ENCODE data around the gene DCHS1.

The DCHS1 gene

DNA sequence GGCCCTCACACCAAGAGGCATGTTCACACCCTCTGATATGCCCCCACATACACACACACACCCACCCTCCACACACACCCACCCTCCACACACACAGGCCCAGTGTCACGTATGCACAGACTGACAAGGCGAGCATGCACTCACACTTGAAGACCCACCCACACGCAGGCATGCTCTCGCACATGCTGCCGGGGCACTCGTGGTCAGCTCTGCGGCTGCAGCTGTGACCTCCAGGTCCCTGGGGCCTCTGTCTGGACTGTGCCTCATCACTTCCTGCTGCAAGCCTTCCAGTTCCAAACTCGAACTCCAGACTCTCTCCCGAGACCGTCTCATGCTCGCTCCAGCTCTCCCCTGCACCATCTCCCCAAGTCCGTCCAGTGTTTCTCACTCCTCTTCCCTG, 9.5 kb downstream of the DCHS1 start:
- DNase-seq = peak; percentile 32

DNA sequence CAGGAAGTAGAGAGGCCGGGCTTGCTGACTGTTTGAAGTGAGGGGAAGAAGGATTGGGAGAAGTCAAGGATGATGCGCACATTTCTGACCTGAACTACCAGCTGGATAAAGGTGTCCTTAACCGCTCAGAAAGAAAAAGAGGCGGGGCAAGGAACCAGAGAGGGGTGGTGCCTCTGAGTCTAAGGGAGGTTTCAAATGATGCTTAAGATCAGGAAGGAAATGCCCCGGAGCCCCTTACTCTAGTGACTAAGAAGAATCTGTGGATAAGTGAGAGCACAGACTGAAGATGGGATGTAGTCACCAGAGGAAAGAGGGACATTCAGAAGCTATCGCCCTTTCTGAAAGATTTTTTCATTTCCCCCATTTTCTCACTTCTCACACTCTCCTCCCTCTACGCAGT, 12.7 kb downstream of the DCHS1 start:
- DNase-seq = no peak

DNA sequence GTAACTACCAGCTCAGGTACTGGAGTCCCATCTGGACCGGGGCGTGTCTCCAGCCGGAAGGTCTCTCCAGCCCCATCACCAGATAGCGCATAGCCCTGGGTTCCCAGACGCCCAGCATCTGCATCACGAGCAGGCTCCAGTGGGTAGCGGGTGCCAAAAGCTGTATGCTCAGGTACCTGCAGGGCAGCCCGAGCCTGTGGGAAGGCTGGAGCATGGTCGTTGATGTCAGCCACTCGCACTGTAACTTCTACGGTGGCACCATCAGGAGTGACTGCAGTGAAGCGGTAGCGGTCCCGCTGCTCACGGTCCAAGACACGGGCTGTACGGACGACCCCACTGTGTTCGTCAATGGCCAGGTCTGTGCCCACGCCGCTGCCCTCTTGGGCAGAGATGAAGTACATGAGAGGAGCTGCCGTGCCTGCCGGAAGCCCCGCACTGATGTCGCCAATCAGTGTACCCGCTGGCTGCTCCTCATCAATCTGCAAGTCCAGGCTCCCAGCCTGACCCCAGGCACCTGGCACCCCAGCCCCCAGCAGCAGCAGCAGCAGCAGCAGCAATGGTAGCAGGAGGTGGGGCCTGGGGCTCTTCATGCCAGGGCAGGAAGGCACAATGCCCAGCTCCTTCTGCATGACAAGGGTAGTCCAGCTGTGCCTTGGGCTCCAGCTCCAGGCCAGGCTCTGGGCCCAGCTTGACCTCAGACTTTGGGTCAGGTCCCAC, 14.5 kb downstream of the DCHS1 start:
- no peak for DNase-seq

DNA sequence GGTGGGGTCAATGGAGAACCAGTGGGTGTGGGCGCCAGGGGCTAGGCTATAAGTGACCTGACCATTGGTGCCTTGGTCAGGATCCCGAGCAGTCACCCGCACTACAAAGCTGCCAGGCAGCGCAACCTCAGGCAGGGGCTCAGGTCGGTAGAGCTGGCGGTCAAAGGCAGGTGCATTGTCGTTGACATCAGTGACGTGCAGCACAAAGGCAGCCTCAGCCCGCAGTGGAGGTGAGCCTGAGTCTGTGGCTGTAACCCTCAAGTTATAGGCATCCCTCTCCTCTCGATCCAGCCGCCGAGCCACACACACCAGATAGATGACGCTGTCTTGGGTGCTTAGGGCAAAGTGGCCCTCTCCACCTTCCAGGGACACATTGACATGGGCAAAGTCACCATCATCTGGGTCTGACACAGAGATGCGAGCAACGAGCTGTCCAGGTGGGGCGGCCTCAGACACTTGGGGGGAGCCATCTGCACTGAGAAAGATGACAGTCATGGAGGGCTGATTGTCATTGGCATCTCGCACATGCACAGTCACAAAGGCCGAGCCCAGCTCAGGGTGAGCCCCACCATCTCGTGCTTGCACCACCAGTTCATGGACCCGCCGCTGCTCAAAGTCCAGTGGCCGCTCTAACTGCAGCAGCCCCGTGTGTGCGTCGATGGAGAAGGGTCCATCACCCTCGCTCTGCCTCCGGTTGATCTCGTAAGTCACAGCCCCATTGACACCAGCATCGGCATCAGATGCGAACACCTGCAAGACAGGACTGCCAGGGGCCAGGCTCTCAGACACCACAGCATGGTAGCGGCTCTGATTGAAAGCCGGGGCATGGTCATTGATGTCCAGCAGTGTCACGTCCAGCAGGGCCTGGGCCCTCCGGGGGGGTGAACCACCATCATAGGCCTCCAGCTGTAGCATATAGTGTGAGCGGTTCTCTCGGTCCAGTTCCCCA, 15.3 kb downstream of the DCHS1 start:
- DNase-seq = no peak

DNA sequence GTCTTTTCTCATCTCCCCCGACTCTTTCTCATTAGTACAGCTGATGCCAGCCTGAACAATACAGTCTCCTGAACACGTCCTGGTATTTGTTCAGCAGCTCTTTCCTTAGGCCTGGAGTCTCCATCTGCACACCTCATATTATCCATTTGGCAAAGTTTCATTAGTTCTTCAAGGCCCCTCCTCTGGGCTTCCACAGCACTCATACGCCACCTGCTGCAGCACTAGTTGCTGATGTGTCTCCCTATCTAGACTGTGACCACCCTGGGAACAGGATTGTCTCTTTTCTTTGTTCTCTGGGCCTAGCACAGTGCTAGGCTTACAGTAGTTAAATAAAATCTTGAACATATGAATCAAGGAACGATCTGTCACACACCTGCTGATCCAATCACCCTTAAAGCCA, 17.2 kb downstream of the DCHS1 start:
- no peak for DNase-seq

DNA sequence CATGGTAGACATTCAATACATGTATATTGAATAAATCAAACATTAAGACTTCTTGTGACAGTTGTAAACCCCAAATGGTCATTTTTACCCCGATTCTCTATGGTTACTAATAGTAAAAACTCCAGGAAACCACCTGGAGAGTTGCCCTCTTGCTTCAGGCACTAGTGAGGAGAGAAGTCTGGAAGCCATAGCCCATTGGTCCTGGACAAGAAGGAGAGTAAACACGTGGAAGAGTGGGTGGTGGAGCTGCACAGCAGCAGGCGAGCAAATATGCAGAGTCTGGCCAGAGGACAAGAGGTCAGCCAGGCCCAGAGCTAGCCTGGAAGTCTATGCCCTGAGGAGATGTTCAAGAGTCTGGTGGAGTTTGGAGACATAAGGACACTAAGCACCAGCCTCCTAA, 17.7 kb downstream of the DCHS1 start:
- no peak for DNase-seq

DNA sequence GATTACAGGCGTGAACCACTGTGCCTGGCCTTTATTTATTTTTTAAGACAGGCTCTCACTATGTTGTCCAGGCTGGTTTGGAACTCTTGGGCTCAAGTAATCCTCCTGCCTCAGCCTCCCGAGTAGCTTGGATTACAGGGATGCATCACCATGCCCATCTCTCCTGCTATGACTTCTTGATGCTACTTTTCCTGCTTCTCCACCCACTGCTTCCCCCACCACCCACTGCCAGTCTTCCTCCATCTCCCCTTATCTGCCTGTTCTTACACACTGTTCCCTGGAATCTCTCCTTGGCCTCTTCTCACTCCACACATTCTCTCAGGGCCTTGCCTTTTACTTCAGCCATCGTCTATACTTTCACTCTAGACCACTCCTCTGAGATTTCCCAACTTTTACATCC, 19.1 kb downstream of the DCHS1 start:
- no peak for DNase-seq

DNA sequence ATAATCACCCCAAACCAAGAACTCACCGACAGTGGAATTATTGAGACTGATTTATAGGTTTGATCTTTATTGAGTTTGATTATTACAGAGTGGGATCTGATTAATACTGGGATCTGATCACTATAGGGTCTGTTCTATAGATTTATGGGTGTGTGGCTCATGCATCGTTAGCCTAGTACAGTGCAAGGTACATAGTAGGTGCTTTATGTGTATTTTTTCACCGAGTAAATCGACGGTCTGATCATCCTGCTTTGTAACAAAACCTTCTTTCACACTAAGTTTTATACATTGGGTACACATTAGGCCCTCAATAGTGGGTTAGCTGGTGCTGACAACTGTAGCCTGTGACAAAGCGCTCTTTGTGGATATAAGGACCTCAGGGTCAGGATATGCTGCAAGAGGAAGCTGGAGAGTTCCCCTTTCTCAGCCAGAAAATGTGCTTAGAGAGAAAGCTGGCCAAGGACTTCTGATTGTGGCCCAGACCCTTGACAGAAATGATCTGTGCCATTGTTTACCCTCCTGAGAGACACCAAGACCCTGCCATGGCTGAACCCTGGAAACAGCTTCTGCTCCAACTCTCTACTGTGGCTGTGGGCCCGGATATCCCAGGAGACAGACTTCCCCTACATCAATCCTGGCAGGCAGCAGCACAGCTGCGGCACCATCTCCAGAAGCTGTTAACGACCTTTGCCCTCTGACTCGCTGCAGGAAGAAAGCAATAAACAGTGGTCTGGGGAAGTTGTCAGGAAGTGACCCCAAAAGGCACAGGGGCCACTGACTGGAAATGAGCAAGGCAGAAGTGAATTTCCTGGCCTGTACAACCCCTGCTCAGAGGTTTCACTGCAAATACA, 20.3 kb downstream of the DCHS1 start:
- peak; percentile 78 for DNase-seq

DNA sequence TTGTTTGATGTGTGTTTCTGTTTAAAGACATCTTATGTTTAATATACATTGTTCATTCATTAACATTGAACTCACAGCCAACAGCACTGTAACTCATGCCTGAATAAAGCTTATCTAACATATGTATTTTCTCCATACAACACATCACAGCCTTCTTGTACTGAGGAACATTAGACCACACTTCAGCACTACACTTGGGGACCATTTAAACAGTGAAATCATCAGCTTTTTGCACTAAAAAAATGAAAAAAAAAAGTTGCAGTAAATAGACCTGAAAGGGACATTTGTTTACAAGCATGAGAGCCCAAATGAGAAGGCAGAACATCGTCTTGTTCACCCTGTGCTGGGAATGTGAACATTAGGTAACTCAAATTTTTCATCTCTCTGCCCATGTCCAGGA, 21.1 kb downstream of the DCHS1 start:
- DNase-seq = no peak

DNA sequence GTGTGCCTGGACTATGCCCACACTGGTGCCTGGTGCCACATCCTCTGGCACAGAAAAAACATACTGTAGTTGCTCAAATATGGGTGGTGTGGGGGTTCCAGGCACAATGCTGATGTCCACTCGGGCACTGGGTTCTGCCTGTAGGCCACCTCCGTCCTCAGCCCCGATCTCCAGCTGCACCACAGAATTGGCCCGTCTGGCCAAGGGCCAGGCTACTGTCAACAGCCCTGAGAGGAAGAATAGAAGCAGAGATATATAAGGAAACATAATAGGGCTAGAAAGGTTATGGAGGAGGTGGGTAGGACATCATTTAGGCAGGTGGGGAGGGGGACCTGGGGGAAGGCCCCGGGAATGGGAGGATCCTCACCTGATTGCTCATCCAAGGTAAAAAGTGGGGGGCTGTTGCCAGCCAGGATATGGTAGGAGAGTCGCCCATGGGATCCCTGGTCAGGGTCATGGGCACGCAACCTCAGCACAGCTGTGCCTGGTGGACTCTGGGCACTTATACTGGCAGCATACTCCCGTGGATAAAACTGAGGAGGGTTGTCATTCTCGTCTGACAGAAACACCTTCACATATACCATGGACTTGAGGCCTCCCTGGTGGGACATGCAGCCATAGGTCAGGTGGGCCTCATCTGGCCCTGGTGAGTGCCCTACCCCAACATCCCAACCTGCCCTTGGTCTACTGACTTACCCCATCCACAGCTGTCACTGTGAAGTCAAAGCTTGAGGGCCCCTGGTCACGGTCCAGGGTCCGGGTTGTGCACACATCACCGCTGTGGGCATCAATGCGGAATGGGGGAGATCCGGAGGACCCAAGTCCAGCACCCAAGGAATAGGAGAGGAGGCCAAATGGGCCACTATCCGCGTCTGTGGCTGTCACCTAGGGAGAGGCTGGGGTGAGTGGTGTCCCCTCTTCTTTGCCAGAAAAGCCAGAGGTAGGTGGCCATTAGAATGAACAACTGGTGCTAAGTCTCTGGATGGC, 21.9 kb downstream of the DCHS1 start:
- no peak for DNase-seq

DNA sequence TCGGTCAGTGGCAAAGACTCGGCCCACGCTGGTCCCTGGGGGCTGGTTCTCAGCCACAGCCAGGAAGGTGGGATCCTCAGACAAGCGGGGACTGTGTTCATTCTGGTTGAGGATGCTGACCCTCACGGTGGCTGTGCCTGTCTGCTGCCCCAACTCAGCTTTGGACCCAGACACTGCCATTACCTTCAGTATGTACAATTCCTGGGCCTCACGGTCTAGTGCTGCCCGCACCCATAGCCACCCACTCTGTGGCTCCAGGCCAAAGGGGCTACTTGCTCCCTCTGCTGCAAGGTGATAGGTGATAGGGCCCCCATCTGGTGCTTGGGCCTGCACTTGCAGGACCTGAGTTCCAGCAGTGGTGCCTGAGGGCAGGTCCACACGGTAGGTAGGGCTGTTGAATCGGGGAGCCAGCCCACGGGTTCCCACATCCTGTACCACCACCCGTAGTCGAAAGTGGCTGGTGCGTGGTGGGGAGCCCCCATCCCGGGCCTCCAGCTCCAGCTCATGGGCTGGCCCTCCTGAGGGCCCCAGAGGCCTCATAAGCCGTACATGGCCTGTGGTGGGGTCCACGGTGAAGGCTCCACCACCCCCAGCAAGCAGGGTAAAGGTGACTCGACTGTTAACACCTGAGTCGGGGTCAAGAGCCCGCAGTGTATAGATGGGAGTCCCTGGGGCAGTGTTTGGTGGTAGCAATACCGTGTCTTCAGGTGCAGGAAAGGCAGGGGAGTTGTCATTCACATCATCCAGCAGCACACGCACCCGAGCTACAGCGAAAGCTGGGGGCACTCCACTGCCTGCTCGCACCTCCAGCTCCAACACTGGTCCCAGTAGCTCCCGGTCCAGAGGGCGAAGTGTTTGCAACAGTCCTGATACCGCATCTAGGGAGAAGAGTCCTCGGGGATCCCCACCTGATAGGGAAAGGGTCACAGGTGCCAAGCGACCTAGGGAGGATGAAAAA, 23.2 kb downstream of the DCHS1 start:
- DNase-seq = no peak

DNA sequence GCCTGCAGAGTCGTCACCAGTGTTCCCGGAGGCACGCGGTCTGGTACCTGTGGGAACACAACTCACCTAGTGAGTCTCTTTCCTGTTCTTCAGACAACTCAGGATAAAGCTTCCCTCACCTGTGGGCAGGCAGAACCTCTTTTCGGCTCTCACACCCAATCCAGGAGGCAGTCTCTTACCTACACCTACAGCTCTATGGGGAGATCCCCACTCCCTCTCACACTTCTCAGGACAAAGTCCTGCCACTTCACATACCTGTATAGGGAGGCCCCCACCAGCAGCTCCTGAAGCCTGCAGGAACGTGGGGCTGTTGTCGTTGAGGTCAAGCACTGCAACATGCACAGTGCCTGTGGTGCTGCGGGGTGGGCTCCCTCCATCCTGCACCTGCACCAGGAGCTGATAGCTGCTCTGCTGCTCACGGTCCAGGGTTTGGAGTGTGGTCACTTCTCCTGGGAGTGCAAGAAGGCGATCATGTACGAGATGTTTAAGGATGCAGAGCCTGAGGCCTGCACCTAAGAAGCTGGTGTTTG, 24.2 kb downstream of the DCHS1 start:
- no peak for DNase-seq

DNA sequence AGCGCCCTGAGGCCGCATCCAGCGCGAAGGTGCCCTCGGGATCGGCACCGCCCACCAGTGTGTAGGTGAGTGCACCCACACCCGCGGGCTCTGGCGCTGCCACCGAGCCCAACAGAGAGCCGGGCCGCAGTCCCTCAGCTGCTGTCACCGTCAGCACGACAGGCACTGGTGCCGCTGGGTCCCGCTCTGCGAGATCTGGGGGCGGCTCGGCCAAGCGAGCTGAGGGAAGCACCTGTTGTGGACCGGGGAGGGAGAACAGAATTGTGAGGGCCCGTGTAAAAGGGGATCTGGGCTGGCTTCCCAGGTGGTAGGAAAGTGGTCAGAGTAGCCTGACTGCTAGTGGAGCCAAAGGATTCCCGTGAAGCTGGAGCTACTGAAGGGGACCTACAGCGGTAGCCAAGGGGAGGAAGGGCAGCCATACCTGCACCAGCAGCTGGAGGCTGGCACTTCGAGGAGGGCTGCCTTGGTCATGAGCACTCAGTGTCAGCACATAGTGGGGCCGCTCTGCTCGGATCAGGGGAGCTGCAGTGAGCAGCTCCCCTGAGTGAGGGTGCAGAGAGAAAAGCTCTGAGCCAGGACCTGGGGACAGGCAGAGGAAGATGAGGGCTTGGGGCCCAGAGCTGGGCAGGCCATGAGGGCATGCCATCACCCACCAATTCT, 24.8 kb downstream of the DCHS1 start:
- no peak for DNase-seq

DNA sequence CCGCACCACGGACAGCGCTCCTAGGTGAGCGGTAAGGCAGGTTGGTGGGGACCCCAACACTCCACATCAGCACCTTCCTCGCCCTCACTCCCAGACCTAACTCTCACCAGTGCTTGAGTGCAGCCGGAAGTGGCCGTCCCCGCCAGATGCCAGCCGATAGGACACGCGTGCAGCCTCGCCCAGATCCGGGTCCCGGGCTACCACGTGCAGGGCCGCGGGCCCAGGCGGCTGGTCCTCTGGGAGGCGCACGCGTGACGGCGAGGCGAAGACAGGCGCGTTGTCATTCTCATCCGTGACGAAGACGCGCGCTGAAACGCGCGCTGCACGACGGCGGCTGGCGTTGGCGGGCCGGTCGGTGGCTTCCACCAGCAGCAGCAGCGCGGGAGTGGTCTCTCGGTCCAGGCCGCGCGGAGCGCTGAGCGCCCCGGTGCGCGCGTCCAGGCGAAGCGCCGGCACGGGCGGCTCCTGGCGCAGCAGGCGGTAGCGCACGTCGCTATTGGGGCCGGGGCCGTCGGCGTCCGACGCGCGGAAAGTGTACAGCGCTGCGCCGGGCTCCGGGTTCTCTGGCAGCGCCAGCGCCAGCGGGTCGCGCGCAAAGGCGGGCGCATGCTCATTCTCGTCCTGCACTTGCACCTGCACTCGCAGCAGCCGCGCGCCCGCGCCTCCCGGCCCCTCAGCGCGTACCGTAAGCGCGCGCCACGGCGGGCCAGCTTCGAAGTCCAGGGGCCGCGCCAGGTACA, 25.5 kb downstream of the DCHS1 start:
- DNase-seq = no peak

DNA sequence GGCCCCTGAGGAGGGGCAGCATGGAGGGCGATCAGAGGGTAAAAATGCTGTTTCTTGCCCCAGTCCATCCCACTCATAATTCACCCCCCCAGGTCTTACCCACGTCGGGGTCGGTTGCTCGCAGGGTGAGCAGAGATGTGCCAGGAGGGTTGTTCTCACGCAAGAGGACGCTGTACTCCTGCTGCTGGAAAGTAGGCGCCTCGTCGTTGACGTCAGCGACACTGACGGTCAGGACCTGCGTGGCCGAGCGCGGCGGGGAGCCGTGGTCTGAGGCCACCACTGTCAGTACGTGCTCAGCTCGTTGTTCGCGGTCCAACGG, 26.1 kb downstream of the DCHS1 start:
- no peak for DNase-seq

DNA sequence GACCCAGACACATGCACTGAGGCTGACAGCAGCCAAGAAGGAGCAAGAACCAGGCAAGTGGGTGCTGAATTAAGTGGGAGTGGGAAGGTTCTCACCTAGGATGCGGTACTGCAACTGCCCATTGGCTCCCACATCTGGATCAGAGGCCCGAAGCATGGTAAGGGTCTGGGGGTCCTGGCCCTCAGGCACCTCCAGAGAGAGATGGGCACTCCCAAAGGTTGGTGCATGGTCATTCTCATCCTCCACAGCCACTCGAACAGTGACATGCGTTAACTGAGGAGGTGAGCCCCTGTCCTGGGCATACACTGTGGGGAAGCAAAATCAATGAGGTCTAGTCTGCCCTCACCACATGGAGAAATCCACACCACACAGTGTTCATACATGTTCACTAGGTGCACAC, 27.1 kb downstream of the DCHS1 start:
- DNase-seq = no peak

DNA sequence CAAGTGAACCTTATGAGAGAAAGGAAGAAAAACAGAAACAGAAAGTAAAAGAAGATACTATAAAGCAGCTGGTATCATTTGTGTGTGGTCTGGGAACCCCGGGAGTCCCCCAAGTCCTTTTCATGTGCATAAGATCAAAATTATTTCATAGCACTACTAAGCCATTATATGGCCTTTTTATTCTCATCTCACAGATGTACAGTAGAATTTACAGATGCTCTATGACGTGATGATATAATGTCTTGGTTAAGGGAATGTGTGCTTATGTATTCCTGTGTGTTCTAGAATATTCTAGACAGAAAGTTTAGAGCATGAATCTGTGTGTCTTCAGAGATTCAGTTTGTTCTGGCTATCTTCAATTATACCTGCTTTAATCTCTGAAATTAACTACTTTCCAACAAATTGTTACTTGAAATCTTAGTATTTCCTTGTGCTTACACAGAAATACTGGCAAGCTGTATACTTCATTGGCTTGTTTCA, 27.8 kb downstream of the DCHS1 start:
- DNase-seq = no peak

DNA sequence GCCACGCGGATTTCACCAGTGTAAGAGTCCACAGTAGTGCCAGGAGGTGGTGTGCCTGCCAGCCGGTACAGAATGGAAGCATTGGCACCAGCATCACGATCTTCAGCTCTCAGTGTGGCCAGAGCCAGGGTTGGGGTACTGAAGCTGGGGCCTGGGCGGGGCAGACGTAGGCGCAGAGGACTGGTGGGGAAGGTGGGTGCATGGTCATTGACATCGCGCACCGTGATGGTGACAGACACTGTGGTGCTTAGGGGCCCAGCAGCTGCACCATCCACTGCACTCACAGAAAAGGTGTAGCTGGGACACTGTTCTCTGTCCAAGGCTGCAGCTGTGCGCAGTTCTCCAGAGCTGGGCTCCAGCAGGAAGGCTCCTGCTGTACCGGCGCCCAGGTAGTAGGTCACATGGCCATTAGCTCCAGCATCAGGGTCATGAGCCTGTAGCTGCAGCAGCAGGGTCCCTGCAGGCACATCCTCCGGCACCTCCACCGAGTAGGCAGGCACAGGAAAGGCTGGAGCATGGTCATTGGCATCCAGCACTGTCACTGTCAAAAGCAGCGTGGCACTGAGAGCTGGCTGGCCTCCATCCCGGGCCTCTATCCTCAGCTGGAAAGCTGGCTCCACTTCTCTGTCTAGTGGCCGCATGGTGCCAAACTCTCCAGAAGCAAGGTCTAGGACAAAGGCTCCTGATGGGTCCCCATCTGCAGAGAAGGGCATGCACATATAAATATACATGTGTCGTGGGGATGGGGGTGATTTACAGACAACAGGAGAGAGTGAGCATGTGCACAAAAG, 28.4 kb downstream of the DCHS1 start:
- no peak for DNase-seq
